IPS-18a (cell line): ENCODE measurements around the gene ELMO1.

ENCODE experiments used
- H3K27ac ChIP-seq: one replicate; pipeline ENCODE4 v1.5.1; 2013; ENCODE audit warnings: low read length
- H3K27me3 ChIP-seq: one replicate; pipeline ENCODE4 v1.6.1; 2013; ENCODE audit warnings: mild to moderate bottlenecking, low read length; ENCODE audit not compliant: control insufficient read depth, insufficient read depth
- H3K36me3 ChIP-seq: one replicate; pipeline ENCODE4 v1.6.1; 2013; ENCODE audit warnings: low read depth, low read length; ENCODE audit not compliant: control insufficient read depth
- H3K4me1 ChIP-seq: one replicate; pipeline ENCODE4 v1.6.1; 2013; ENCODE audit warnings: low read depth, low read length; ENCODE audit not compliant: control insufficient read depth
- H3K4me3 ChIP-seq: one replicate; pipeline ENCODE4 v1.5.1; 2013; ENCODE audit warnings: low read length
- H3K9ac ChIP-seq: one replicate; pipeline ENCODE4 v1.6.1; 2013; ENCODE audit warnings: mild to moderate bottlenecking, low read length, moderate library complexity
- H3K9me3 ChIP-seq: one replicate; pipeline ENCODE4 v1.6.1; 2013; ENCODE audit warnings: low read depth, low read length; ENCODE audit not compliant: control insufficient read depth

Gene ELMO1

GRCh38 chr7:36937754-36938563 is 510.7 kb downstream of the ELMO1 start:
- H3K27ac ChIP-seq, result no peak overlapping the region
- H3K9ac ChIP-seq, result no peak overlapping the region
- H3K9me3 ChIP-seq, result peaks cover 5% of the 10 kb centered on the region
- no peaks in the 10 kb centered on the region for H3K36me3 ChIP-seq
- no peaks in the 10 kb centered on the region for H3K27me3 ChIP-seq
- no peak overlapping the region for H3K4me3 ChIP-seq
- peaks cover 5% of the 10 kb centered on the region for H3K4me1 ChIP-seq

- no peaks in the 10 kb centered on the region for H3K36me3 ChIP-seq
- no peaks in the 10 kb centered on the region for H3K9me3 ChIP-seq
- no peaks in the 10 kb centered on the region for H3K27me3 ChIP-seq
- H3K9ac ChIP-seq, result no peak overlapping the region
- no peak overlapping the region for H3K4me3 ChIP-seq
- H3K4me1 ChIP-seq, result peaks cover 5% of the 10 kb centered on the region
- H3K27ac ChIP-seq, result no peak overlapping the region
These were observed 516.8 kb downstream of the ELMO1 start for GRCh38 chr7:36931892-36932291.

DNA sequence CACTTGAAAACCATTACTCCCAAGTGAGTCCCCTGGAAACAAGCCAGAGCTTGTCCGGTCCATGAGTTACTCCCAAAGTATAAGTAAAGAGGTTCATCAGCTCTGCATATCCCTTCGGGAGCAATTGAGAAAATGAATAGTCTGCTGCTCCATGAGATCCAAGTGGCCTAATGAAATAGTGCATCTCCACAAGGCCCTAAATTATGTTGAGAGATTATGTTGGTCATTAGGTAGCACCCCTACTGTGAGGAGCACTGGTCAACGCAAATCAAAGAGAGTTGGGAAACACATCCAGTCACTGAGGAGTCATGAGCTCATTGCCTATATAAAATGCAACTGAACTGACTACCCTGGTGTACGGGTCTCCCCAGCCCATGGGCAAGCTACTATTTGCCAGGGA is 518.9 kb downstream of the ELMO1 start:
- Histone ChIP-seq H3K27ac (no peak overlapping the region), H3K4me3 (no peak overlapping the region), H3K9ac (no peak overlapping the region)

GRCh38 chr7:36928718-36929117 is 519.9 kb downstream of the ELMO1 start:
- Histone ChIP-seq H3K27ac (no peak overlapping the region), H3K9ac (no peak overlapping the region), H3K36me3 (no peaks in the 10 kb centered on the region), H3K4me3 (no peak overlapping the region), H3K9me3 (no peaks in the 10 kb centered on the region), H3K27me3 (no peaks in the 10 kb centered on the region), H3K4me1 (peaks cover under 1% of the 10 kb centered on the region)

More for the DNA sequence above, 518.9 kb downstream of the ELMO1 start:
- no peaks in the 10 kb centered on the region for H3K36me3 ChIP-seq
- no peaks in the 10 kb centered on the region for H3K9me3 ChIP-seq
- H3K27me3 ChIP-seq, result no peaks in the 10 kb centered on the region
- H3K4me1 ChIP-seq, result peaks cover 5% of the 10 kb centered on the region

DNA sequence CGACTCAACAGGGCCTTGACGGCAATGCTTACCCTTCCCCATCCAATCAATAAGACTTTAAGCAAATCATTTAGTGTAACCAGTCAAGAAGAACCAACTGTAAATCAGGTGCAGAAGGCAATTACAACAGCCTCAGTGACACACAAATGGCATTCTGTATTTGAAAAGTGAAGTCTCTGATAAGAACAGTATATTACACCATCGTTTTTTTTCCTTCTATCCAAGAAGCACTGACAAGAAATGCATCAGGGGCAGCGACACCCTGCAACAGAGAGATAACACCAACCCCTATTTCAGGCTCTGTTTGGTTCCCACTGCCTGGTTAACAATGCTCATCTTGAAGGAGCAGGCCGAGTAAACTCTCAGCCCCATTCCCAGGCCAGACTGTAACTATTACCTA is 520.4 kb downstream of the ELMO1 start:
- Histone ChIP-seq H3K27ac (no peak overlapping the region), H3K9me3 (no peaks in the 10 kb centered on the region), H3K4me3 (no peak overlapping the region), H3K27me3 (no peaks in the 10 kb centered on the region), H3K9ac (no peak overlapping the region), H3K36me3 (no peaks in the 10 kb centered on the region), H3K4me1 (no peaks in the 10 kb centered on the region)

DNA sequence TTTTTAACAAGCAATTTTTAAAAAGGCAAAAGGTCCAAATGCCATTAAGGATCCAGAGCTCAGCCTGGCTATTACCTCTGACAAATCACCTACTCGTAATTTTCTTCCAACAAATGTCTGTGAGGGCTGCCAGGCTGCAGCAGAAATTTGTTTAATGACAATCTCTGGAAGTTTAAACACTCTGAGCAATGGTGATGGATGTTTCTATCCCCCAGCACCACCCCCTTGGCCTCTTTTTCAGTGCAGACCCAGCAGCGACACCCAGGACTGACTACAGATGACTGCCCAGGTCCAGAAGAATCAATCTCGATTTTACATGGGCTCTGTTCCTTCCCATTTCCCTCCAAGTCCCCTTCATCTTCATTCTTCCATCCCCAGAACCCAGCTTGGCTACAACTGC is 523.0 kb downstream of the ELMO1 start:
- Histone ChIP-seq H3K9ac (no peak overlapping the region), H3K27me3 (no peaks in the 10 kb centered on the region), H3K36me3 (no peaks in the 10 kb centered on the region), H3K9me3 (no peaks in the 10 kb centered on the region), H3K27ac (no peak overlapping the region), H3K4me1 (no peaks in the 10 kb centered on the region), H3K4me3 (no peak overlapping the region)

DNA sequence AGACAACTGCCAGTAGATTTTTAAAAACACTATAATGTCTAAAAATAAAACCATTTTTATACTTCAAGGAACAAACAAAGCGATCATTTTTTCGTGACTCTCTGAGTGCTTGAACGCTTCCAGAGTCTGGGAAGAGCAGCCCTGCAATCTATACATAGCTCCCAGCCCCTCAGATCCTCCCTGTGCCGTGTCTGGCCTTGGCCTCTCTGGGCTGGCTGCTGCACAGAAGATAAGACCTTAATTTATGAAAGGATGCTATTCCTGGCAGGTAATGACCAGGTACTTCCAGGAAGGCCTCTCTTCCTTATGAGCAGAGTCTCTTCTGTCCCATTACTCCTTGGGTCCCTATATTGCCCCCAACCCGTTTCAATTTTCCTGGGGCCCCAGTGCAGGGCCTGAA is 523.5 kb downstream of the ELMO1 start:
- Histone ChIP-seq H3K9ac (no peak overlapping the region), H3K27me3 (no peaks in the 10 kb centered on the region), H3K9me3 (no peaks in the 10 kb centered on the region), H3K4me1 (no peaks in the 10 kb centered on the region), H3K36me3 (no peaks in the 10 kb centered on the region), H3K4me3 (no peak overlapping the region), H3K27ac (no peak overlapping the region)

DNA sequence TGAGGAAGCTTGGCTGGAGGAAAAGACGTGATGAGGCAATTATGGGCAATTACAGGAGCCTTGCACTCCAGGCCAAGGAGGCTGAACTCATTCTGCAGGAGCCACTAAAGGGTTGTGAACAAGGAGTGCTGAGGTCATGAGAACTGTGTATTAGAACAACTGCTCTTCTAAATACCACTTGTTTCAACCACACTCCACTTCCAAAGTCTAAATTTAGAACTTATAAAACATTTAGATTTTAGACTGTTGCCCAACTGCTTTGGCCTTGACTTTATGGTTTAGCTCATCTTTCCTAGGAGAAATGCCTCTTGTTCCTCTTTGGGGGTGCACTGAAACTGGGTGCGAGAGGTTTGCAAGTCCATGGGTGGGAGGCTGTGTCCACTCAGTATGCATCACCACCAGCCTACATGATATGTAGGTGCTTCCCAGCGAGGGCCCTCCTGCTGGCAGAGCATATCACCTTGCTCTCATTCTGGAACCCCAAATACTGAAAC is 524.7 kb downstream of the ELMO1 start:
- Histone ChIP-seq H3K4me1 (no peaks in the 10 kb centered on the region), H3K36me3 (no peaks in the 10 kb centered on the region), H3K4me3 (no peak overlapping the region), H3K27ac (no peak overlapping the region), H3K27me3 (no peaks in the 10 kb centered on the region), H3K9ac (no peak overlapping the region), H3K9me3 (no peaks in the 10 kb centered on the region)

GRCh38 chr7:36923185-36923584 is 525.5 kb downstream of the ELMO1 start:
- H3K9me3 ChIP-seq, result no peaks in the 10 kb centered on the region
- no peak overlapping the region for H3K27ac ChIP-seq
- H3K9ac ChIP-seq, result no peak overlapping the region
- no peak overlapping the region for H3K4me3 ChIP-seq
- H3K36me3 ChIP-seq, result no peaks in the 10 kb centered on the region
- H3K4me1 ChIP-seq, result no peaks in the 10 kb centered on the region
- no peaks in the 10 kb centered on the region for H3K27me3 ChIP-seq

GRCh38 chr7:36920433-36920832 is 528.2 kb downstream of the ELMO1 start:
- no peaks in the 10 kb centered on the region for H3K27me3 ChIP-seq
- H3K4me3 ChIP-seq, result no peak overlapping the region
- no peaks in the 10 kb centered on the region for H3K9me3 ChIP-seq
- no peaks in the 10 kb centered on the region for H3K4me1 ChIP-seq
- no peaks in the 10 kb centered on the region for H3K36me3 ChIP-seq
- no peak overlapping the region for H3K27ac ChIP-seq
- no peak overlapping the region for H3K9ac ChIP-seq

DNA sequence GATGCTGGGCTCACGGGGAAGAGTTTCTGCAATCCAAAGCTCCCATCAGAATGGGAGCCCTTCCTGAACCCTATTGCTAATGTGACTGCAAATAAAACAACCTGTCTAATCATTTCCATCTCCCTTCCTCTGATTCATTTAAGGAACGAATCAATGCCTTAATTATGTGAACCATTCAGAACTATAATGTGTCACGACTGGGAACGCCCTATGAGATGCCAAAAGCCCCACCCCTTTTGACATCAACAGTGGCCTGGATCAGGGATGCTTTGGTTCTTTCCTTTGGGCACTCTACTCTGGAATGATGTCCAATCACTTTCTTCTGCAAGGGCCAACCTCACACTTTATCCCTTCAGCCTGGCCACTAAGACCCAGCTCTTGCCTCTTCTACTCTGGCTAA is 528.9 kb downstream of the ELMO1 start:
- no peaks in the 10 kb centered on the region for H3K9me3 ChIP-seq
- H3K4me1 ChIP-seq, result no peaks in the 10 kb centered on the region
- no peaks in the 10 kb centered on the region for H3K36me3 ChIP-seq
- no peaks in the 10 kb centered on the region for H3K27me3 ChIP-seq
- H3K4me3 ChIP-seq, result no peak overlapping the region
- H3K9ac ChIP-seq, result no peak overlapping the region
- no peak overlapping the region for H3K27ac ChIP-seq

- Histone ChIP-seq H3K9me3 (no peaks in the 10 kb centered on the region), H3K36me3 (no peaks in the 10 kb centered on the region), H3K27ac (no peak overlapping the region), H3K4me3 (no peak overlapping the region), H3K27me3 (no peaks in the 10 kb centered on the region), H3K4me1 (no peaks in the 10 kb centered on the region), H3K9ac (no peak overlapping the region)
These were observed 530.1 kb downstream of the ELMO1 start for GRCh38 chr7:36918591-36918990.
